Transverse colon (tissue), 4 donors: ENCODE data around the gene RPF1.

Source experiments
- CTCF ChIP-seq, 5 experiments: fragments of 200-600 bp in 3 of 5; fragments of 450-650 bp in 2 of 5; sonication (generic) in 3 of 5; IDR thresholded peaks; 1 replicate in 2 of 5; 2 replicates in 3 of 5; pipeline ENCODE4 v1.5.1; 2016 to 2017; ENCODE audit warnings: antibody characterized with exemption in 5 of 5, inconsistent platforms in 3 of 5, mild to moderate bottlenecking in 2 of 5, moderate library complexity in 1 of 5
- EP300 ChIP-seq: sonication (generic); formaldehyde crosslinking; IDR thresholded peaks from one replicate; pipeline ENCODE4 v1.6.1; 2017; ENCODE audit warnings: antibody characterized with exemption, low read depth
- POLR2A ChIP-seq: fragments of 450-650 bp; IDR thresholded peaks from one replicate; pipeline ENCODE4 v1.6.1; 2016; ENCODE audit warnings: antibody characterized with exemption, mild to moderate bottlenecking, moderate library complexity
- POLR2AphosphoS5 ChIP-seq, 3 donors: sonication (generic); formaldehyde crosslinking; IDR thresholded peaks; one replicate each; pipeline ENCODE4 v1.6.1; 2016; ENCODE audit warnings: antibody characterized with exemption in 3 of 3

DNA sequence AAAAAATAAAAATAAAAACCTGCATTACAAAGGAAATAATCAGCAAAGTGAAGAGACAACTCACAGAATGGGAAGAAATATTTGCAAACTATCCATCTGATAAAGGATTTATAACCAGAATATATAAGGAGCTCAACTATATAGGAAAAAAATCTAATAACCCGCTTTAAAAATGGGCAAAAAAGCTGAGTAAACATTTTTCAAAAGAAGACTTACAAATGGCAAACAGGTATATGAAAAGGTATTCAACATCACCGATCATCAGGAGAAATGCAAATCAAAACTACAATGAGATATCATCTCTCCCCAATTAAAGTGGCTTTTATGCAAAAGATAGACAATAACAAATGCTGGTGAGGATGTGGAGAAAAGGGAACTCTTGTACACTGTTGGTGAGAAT, 31.1 kb downstream of the RPF1 start:
- TF ChIP-seq EP300 (no peak), CTCF (IDR thresholded peaks at IDR 0.05) (no peak), POLR2A (no peak), POLR2AphosphoS5 (IDR thresholded peaks at IDR 0.05) (no peak)
